GM18526 (cell line): ENCODE data around the gene ENPP3.

Experiments
- POLR2A ChIP-seq: IDR thresholded peaks from 3 replicates; pipeline ENCODE4 v1.6.1; 2011; ENCODE audit not compliant: insufficient read length; ENCODE audit errors: extremely low read depth

ENPP3 gene

GRCh38 chr6:131736003-131736596 is 99.0 kb downstream of the ENPP3 start:
- no peak for TF ChIP-seq POLR2A

DNA sequence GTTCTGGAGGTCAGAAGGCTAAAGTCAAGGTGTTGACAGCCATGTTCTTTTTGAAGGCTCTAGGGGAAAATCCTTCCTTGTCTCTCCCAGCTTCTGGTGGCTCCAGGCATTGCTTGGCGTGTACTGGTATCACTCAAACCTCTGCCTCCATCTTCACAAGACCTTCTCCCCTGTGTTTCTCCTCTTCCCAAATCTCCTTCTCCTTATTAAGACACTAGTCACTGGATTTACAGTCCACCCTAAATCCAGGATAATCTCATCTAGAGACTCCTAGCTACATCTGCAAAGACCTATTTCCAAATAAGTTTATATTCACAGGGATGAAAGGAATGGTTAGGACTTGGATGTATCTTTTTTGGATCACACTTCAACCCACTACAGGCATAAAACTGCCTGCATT is 99.7 kb downstream of the ENPP3 start:
- TF ChIP-seq POLR2A, result no peak

- no peak for TF ChIP-seq POLR2A
Measured at GRCh38 chr6:131739136-131739535, 102.0 kb downstream of the ENPP3 start.

- no peak for TF ChIP-seq POLR2A
Measured at GRCh38 chr6:131740161-131740560, 103.1 kb downstream of the ENPP3 start.

DNA sequence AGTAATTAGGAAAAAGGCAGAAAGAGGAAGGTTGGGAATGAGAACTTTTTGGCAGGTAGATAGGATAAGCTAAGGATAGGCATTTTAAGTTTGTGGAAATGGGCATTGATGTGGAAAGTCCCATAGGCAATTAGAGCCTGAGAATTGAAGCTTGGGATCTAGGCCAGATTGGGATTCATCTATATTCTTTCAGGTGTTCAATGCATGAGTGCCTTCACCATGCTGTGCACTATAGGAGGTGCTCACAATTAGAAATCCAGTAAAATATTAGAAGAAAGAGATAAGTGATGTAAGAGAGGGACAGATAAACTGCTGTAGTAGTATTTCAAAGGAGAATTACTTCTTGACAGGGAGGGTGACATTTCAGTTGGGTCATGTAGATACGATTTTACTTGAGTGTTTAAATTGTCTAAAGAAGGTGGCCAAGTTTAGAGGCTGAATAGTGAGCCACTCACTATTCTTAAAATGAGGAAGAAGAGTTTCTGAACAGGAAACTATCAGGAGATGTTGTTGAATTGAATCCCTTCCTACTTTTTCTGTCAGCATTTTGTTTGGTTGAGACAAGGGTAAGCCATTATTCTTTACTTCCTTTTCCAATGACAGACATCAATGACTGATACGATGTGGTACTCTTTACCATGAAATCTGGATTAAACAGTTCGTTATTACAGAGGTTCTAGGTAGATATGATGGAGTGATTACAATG is 104.7 kb downstream of the ENPP3 start:
- no peak for TF ChIP-seq POLR2A

DNA sequence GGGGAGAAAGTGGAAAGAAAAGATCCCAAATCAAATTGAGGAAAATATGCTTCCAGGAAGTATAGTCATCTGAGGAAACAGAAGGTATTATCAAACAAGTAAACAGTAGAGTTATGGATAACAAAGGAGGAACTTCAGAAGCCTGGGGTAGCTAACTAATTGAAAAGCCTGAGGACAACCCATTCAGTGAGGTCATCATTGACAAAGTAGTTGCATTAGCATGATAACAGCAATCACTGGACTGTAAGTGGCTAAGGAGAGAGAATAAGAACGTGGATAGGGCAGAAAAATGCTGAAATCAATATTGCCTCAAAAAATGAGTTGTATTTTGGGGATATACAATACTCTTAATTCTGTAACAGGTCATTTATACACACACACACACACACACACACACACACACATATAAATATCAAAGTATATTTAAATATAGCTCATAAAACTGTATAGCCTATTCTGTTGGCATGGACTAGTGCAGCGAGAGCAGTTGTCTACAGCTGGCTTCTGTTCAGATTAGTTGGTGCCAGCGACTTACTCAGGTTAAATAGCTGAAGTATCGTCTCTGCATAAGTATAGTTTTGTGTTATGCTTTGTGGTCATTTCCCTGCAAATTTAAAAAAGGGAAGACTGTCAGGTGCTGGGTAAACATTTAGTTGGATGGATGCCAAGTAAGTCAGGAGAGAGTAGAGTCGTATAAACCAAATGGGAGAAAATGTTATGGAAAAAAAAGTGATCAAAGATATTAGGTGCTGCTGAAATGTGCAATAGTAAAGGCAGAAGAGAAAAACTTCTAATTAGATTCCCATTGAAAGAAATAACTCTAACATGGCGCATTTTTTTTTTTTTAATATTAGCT is 107.6 kb downstream of the ENPP3 start:
- TF ChIP-seq POLR2A, result no peak

DNA sequence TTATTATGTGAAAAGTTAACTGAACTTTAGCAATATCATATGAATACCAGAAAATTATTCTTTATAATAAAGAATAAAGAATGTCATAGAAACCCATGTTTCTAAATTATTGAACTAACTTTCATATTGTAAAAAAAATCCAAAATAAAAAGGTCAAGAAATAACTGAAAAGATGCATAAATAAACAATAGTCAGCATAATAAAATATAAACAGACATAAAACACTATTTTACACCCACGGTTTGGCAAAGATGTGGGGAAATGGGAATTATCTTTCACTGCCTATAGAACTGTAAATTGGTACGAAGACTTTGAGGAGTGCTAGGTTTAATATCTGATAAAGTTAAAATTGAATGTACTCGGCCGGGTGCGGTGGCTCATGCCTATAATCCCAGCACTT is 108.4 kb downstream of the ENPP3 start:
- TF ChIP-seq POLR2A, result no peak

DNA sequence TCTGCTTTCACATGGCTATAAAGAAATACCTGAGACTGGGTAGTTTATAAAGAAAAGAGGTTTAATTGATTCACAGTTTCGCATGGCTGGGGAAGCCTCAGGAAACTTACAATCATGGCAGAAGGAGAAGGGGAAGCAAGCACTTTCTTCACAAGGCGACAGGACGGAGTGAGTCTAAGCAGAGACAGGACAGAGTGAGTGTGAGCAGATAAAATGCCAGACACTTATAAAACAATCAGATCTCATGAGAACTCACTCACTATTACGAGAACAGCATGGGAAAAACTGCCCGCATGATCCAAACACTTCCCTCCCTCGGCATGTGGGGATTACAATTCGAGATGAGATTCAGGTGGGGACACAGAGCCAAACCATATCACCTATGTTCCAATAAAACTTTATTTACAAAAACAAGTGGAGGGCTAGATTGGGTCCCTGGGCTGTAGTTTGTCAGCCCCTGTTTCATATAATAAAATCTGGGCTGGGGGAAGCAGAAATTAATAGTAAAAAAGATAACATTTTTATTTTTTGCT is 110.8 kb downstream of the ENPP3 start:
- no peak for TF ChIP-seq POLR2A

GRCh38 chr6:131749023-131749422 is 111.9 kb downstream of the ENPP3 start:
- no peak for TF ChIP-seq POLR2A

- TF ChIP-seq POLR2A, result no peak
Measured at GRCh38 chr6:131754088-131754487, 117.0 kb downstream of the ENPP3 start.

DNA sequence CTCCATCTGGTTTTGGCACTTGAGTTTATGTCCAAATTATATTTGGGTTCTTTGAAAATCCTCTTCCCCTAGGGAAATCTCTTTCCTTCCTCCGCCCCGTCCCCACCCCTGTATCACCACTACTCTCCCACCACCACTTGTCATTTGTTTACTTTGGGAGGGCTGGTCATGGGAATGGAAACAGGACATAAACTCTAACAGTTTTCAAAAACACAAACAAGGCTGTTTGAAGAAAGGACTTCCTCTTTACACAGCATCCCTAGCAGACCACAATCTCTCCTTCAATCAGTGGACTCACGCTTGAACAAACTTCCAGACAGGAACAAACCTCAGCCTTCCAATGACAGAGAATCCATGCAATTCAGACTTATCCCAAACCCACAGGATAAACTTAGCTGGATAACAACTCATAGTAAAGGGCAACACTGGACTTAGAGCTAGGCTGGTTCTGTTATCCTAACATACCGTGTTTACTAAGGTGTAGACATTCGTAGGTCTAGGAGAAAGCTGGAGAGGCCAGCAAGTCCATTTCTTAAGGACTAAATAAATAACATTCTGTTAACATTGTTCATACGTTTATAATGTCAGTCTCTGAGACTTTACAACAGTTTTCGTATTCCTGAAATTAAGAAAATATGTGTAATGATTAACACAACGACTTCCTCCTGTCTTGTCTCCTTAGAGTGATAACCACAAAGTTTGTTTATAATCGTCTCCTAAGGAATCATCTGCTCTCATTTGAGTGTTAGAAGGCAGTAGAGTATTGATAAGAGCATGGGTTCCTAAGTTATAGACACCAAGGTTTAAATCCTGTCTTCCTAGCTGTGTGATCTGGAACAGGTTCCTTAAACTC is 117.8 kb downstream of the ENPP3 start:
- TF ChIP-seq POLR2A, result no peak

DNA sequence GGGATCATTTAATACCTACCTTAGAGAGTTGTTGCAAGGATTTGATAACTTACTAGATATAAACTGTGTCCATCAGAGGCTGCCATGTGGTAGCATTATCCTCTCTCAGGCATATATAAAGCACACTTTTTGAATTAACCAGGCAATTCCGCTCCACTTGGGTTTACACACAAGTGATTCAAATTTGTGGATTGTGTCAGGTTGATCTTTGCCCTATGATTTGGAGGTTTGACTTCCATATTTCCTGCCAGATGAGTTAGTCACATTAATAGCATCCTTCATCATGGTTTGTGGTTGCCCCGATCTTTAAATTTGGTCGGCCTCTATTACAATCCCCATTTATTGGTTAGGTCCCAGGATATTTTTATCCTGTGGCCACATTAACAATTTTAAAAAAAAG is 118.5 kb downstream of the ENPP3 start:
- no peak for TF ChIP-seq POLR2A

DNA sequence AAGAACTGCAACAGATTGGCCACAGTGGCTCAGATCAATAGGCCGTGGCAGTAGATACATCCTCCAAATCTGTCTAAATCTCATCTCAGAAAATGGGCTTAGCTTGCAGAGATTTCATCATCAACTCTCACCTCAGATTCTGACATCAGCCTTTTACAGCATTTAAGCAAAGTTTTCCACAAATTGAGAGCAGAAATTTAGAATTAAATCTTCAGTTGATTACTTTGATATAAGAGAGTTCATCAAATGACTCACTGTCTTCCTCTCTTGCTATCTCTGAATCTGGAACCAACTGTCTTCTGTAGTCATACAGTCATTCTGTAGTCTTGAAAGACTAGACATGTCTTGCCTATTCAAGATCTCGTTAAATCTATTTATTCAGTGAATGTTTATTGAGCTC is 118.9 kb downstream of the ENPP3 start:
- TF ChIP-seq POLR2A, result no peak

- no peak for TF ChIP-seq POLR2A
Measured at GRCh38 chr6:131758920-131759319, 121.8 kb downstream of the ENPP3 start.
